HG03175 (cell line): ENCODE data around the gene NUDT3.
"Not testable (repeated sequence)": the region's sequence is repeated elsewhere in the genome, so short reads cannot be mapped to it uniquely, and the experiment has no call there.

Source experiments
- ATAC-seq: cut with Tn5 transposase; IDR thresholded peaks from one replicate; pipeline ENCODE4 v1.9.1; 2021; ENCODE audit warnings: mild to moderate bottlenecking, moderate library complexity; ENCODE audit not compliant: unreplicated experiment

NUDT3 gene

DNA sequence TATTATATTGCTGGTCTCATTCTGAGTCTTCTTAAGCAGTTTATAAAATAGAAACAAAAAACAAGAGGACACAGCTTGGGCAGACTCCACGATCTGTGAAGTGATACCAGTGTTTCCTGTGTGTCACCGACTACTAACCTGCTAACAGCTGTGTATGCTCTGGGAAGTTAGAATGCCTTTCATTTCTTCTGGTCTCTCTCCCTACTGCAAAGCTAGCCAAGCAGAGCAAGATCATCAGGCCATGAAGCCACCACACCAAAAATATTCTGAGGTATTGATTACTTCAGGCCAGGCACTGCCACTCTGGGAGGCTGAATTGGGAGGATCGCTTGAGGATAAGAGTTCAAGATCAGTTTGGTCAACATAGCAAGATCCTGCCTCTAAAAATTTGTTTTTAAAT is 96.7 kb downstream of the NUDT3 start:
- ATAC-seq: peak; percentile 83

GRCh38 chr6:34292954-34293353 is 99.5 kb downstream of the NUDT3 start:
- ATAC-seq: no peak

GRCh38 chr6:34289137-34289536 is 103.3 kb downstream of the NUDT3 start:
- ATAC-seq: no peak

DNA sequence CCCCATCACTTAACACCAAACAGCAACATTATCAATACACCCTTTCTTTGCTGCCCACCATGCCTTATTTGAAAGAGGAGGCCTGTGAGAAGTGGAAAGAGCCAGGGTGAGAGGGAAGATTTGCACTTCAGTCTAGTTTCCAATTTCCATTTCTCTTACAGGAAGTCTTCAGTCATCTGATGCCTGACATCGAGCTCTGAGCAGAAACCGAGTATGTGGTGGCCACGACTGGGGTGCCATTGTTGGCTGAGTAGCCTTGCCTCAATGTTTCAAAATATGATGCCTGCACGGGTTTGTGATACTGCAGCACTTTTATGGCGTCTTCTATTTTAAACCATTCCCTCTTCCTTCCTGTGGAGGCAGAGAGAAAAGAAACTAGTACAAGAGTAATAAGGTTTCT is 103.9 kb downstream of the NUDT3 start:
- ATAC-seq: no peak

- no peak for ATAC-seq
These were observed 106.9 kb downstream of the NUDT3 start for GRCh38 chr6:34285448-34286164.

- ATAC-seq: no peak
These were observed 107.7 kb downstream of the NUDT3 start for GRCh38 chr6:34284563-34285447.

- no peak for ATAC-seq
These were observed 110.7 kb downstream of the NUDT3 start for GRCh38 chr6:34281702-34282334.

DNA sequence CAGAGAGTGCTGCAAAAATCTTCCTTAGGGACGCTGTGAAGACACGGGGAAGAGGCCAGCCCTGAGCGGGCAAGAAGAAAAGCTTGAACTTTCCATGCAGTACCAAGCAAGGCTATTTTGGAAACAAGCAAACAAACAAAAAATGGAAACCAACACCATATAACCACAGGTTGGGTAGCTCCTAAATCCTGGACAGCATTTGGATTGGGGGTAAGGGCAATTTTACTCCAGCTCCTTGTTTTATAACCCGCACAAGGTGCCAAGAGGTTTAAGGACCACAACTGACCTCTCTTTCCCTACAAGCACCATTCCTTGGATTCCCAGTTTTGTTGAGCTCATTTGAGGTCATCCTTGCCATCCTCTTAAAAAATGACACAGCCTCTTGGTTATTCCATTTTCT is 112.3 kb downstream of the NUDT3 start:
- no peak for ATAC-seq

- no peak for ATAC-seq
These were observed 113.6 kb downstream of the NUDT3 start for GRCh38 chr6:34278833-34279232.

DNA sequence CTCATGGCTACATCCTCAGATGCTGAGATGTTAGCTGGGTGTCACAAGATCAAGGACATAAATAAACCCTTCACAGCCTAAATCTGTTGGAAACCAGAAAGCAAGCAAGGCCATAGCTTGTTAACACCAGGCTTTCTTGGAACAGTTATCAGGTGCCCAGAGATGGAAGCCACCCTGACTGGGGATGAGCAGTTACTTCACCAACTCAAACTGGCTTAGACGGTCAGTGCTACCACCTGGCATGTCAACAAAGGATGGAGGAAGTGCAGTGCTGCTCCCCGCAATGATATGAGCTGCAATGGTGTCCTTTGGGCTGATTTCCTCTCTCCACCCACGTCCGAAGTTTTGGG is 114.7 kb downstream of the NUDT3 start:
- no peak for ATAC-seq

DNA sequence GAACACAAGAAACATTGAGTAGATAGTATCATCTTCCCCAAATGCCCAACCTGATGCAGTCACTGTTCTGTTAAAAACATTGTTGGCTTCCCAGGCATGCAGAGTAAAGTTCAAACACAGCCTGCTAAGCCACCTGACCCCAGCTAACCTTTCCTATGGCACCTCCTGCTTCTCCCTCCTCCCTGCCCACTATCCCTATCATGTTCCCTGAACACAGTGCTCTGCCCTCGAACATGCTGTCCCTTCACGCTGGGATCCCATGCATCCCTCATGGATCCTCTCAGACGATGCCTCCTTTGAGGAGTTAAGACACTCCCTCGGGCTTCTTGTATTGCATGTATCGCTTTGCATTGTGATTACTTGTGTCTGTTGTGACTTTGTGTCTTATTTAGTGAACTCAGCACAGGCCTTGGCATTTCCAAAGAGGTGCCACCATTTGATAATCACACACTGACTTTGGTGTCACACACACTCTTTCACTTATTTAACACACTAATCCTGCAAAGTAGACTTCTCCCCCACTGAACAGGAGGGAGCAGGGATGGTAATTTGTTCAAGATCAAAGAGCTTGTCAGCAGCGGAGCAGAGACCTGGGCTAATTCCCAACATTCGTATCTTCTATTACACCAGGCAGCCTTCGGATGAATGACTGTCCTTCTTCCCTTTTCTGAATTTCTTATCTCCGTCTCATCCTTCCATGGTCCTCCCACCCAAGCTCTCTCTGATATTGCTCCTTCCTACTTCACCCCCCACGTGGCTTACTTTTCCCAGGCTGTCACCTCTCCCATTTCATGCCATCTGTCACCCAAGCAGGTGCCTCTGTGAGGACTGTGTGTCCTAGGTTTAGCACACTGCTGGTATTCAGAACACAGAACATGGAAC is 115.3 kb downstream of the NUDT3 start:
- no peak for ATAC-seq

- no peak for ATAC-seq
These were observed 116.3 kb downstream of the NUDT3 start for GRCh38 chr6:34276191-34276590.

DNA sequence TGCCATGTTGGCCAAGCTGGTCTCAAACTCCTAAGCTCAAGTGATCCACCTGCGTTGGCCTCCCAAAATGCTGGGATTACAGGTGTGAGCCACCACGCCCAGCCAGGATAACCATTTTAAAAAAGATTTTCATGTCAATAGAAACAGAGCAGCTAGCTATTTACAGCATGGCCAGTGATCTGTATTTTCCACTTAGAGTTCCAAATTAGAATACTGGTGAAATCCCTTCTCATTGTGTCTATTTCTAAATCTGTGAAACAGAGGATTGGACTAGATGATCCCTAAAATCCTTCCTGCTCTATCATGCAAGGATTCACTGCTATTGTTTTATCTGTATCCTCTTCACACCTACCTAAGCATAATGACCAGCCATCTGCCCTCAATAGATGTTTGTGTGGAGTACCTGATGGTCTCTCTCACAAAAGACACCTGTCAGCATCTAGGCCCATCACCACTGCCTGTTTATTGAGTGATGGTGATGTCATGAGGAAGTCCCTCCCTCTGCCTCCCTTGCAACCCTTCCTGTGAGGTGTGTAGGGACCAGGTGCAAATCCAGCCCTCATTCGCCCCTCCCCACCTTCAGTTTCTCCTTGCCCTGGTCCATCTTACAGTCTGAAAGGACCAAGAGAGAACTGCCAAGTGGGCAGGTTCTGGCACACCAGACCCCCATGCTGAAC is 117.2 kb downstream of the NUDT3 start:
- ATAC-seq: no peak

DNA sequence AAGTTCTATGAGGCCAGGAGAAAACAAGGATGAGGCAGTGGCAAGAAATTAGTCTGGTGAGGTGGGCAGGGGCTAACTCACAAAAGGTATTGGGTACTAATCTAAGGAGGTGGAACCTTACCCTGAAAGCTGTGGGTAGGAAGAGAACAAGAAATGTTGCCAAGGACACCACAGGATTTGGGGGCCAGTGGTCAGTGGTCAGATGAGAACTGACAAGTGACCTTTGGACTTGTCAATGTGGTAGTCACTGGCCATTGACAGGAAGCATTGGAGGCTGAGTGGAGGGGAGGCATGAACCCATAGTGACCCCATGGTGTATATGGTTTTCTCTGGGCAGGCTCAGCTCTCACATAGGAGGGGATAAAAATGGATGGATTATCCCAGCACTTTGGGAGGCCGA is 118.3 kb downstream of the NUDT3 start:
- no peak for ATAC-seq

GRCh38 chr6:34273242-34273805 is 119.1 kb downstream of the NUDT3 start:
- ATAC-seq: no peak

- ATAC-seq: no peak
These were observed 120.2 kb downstream of the NUDT3 start for GRCh38 chr6:34272013-34272926.

GRCh38 chr6:34269658-34270341 is 122.7 kb downstream of the NUDT3 start:
- ATAC-seq: not testable (repeated sequence)

- not testable (repeated sequence) for ATAC-seq
These were observed 123.3 kb downstream of the NUDT3 start for GRCh38 chr6:34269132-34269531.
